RWPE1 (cell line): ENCODE results near the gene IL6ST.

Experiments
- CTCF ChIA-PET: fragments of 350-600 bp; sonication (Branson Sonifier 250); formaldehyde crosslinking; extraction: SDS; loops from one replicate; lab custom pipeline; 2021; lab: Yijun Ruan, JAX
- POLR2A ChIA-PET: fragments of 400-600 bp; formaldehyde crosslinking; extraction: SDS; loops from one replicate; lab custom pipeline; 2020; ENCODE audit warnings: antibody characterized with exemption; ENCODE audit not compliant: low non-redundant PET; lab: Yijun Ruan, JAX
- DNase-seq: peaks from one replicate; pipeline ENCODE4 v3.0.0; 2012; ENCODE audit warnings: low spot score
- H3K27ac ChIP-seq: fragments of 450-650 bp; 2 replicates; pipeline ENCODE4 v1.5.1; 2017
- TF ChIP-seq, protein P1 (sequence below): fragments of 450-650 bp; conservative IDR thresholded peaks from 2 replicates; pipeline ENCODE4 v1.5.1; 2017; ENCODE audit warnings: low read depth, mild to moderate bottlenecking

IL6ST gene

DNA sequence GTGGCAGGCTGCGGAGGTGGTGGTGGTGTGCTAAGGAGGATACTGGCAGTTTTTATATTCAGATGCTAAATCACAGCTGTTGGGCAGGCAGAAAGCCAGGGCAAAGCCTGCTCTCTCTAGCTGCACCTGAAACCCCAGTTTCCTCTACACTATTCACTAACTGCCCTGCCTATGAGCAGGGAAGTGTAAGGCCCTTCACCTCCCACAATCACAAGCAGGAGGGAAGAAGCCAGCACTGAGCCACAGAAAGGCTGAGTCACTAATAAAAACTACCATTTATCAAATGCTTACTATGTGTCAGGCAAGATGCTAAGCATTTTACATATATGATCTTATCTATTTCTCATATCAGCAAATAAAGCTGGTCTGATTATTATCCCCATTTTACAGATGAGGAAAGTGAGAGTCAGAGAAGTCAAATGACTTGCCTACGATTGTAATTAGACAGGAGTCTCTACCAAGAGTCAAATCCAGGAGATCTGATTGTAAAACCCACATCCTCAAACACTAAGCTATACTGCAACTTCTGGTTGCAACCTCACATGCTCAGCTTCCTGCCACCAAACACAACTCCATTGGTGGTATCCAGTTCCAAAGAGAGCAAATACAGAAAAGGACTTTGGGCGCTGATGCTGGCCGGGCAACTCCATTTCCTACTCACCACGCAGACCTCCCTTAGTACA is 17.7 kb upstream of the IL6ST start:
- DNase-seq, result no peak
- ChIA-PET POLR2A (no interaction called here), CTCF (interaction anchor here (0.6 kb wide), 1 partner anchor 971 kb away, joined by 4 read pairs; no protein-coding TSS in a partner anchor)
- TF ChIP-seq, protein P1, sequence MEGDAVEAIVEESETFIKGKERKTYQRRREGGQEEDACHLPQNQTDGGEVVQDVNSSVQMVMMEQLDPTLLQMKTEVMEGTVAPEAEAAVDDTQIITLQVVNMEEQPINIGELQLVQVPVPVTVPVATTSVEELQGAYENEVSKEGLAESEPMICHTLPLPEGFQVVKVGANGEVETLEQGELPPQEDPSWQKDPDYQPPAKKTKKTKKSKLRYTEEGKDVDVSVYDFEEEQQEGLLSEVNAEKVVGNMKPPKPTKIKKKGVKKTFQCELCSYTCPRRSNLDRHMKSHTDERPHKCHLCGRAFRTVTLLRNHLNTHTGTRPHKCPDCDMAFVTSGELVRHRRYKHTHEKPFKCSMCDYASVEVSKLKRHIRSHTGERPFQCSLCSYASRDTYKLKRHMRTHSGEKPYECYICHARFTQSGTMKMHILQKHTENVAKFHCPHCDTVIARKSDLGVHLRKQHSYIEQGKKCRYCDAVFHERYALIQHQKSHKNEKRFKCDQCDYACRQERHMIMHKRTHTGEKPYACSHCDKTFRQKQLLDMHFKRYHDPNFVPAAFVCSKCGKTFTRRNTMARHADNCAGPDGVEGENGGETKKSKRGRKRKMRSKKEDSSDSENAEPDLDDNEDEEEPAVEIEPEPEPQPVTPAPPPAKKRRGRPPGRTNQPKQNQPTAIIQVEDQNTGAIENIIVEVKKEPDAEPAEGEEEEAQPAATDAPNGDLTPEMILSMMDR, result no peak
- H3K27ac ChIP-seq, result no peak overlapping the region

DNA sequence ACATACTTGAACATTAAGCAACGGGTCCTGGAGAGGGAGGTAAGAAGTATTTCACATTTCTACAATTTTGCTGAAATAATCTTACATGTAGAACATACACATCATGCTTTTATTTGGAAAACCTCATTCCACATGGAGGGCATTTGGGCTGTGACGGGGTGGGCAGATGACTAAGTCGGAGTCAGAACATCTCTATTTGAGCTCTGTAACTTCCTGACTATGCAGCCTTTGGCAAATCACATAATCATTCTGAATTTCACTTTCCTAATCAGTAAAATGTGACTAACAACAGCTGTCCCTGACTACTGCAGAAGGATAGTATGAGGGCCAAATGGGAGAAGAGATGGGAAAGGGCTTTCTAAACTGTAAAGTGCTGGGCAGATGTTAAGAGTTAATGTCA is 17.1 kb upstream of the IL6ST start:
- ChIA-PET CTCF (interaction anchor here (0.6 to 0.7 kb wide), 3 partner anchors 55 to 971 kb away, joined by 3 to 4 read pairs (median 4); no protein-coding TSS in a partner anchor), POLR2A (no interaction called here)
- no peak overlapping the region for H3K27ac ChIP-seq
- TF ChIP-seq, protein P1, result no peak
- peak; percentile 57 for DNase-seq

DNA sequence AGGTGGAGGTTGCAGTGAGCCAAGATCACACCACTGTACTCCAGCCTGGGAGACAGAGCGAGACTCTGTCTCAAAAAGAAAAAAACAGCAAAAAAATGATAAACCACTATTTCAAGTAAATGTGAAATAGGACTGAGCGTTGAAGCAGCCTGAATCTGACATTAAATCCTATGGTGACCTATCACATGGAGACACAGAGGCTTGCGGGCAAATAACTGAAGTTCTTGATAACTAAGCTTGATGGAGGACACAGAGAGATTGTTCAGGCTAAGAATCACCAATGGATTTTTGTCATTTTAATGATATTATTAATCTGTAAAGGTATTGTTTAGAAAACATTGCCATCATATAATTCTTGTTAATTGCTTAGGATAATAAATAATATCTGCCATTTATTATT is 15.7 kb upstream of the IL6ST start:
- ChIA-PET CTCF (interaction anchor here (0.6 to 0.8 kb wide), 3 partner anchors 110 to 278 kb away, joined by 3 read pairs; no protein-coding TSS in a partner anchor), POLR2A (no interaction called here)
- TF ChIP-seq, protein P1, result no peak
- DNase-seq, result no peak
- no peak overlapping the region for H3K27ac ChIP-seq

DNA sequence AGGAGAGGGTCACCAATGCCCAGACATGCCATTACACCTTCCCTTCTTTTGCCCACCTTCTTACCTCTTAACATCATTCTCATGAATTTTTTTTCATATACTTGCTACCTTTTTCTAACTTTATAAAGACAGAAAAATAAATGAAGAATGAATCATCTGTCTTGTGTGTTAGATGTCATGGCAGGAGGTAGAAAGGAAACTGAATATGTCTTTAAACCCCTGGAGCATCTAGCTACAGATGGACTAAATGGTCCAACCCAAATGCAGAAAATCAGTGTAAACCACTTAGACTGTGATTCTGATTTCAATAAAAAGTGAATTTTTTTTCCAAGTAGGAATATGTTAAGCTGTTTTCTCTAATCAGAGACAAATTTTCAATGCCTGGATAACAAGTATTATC is 11.8 kb upstream of the IL6ST start:
- ChIA-PET POLR2A (no interaction called here), CTCF (no interaction called here)
- no peak for DNase-seq
- TF ChIP-seq, protein P1, result no peak
- no peak overlapping the region for H3K27ac ChIP-seq

DNA sequence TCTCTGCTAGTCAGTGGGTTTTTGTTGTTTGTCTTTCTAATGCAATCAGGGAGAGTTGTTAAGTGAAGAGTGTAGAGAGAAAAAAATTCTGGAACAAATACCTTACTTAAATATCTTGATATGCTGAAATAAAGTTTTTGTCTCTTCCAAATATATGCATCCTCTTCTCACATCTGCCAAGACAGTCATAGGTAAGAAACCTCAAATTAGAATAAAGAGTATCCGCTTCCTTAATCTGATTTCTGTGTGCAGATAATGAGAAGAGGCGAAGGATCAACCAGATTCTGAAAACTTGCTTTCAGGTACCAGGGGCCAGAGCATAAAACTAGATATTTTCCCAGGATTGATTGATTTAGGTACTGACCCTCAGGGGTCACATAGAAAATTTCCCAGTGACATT is 11.3 kb upstream of the IL6ST start:
- DNase-seq, result no peak
- CTCF ChIA-PET, result no interaction called here
- POLR2A ChIA-PET, result no interaction called here

DNA sequence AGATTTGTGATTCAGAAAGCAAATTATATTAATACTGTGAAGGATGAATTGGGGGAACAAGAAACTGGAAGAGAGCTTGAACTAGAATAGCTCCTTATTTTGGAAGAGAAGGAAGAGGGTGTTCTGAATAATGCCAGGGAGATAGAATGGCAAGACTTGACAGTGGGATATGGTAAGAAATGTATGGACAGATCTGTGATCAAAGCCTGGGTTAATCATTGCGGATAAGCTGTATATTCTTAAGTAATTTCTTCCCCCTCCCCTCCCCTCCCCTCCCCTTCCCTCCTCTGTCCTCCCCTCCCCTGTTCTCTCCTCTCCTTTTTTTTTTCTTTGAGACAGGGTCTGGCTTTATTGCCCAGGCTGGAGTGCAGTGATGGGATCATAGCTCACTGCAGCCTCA is 10.1 kb upstream of the IL6ST start:
- TF ChIP-seq, protein P1, result no peak
- POLR2A ChIA-PET, result no interaction called here
- CTCF ChIA-PET, result interaction anchor here (0.6 kb wide), 1 partner anchor 101 kb away, joined by 3 read pairs; no protein-coding TSS in a partner anchor
- H3K27ac ChIP-seq, result no peak overlapping the region
- DNase-seq, result no peak

More for the DNA sequence above, 11.3 kb upstream of the IL6ST start:
- TF ChIP-seq, protein P1, result no peak
- H3K27ac ChIP-seq, result no peak overlapping the region
